ENCODE results near the gene SGPL1.
"Not testable (repeated sequence)": the region's sequence is repeated elsewhere in the genome, so short reads cannot be mapped to it uniquely, and the experiment has no call there.

Gene SGPL1

GRCh38 chr10:70845816-70846215 is 30.1 kb downstream of the SGPL1 start:
- no peak for DNase-seq

GRCh38 chr10:70846795-70847194 is 31.0 kb downstream of the SGPL1 start:
- DNase-seq, result no peak

GRCh38 chr10:70847659-70848360 is 32.1 kb downstream of the SGPL1 start:
- no peak for DNase-seq

GRCh38 chr10:70849582-70850016 is 33.9 kb downstream of the SGPL1 start:
- no peak for DNase-seq

- DNase-seq, result no peak
Observed at GRCh38 chr10:70850097-70850496, 34.3 kb downstream of the SGPL1 start.

GRCh38 chr10:70851597-70852475 is 36.1 kb downstream of the SGPL1 start:
- DNase-seq, result no peak

- no peak for DNase-seq
Observed at GRCh38 chr10:70853038-70853437, 37.3 kb downstream of the SGPL1 start.

GRCh38 chr10:70853457-70853856 is 37.7 kb downstream of the SGPL1 start:
- DNase-seq, result no peak

GRCh38 chr10:70856454-70856853 is 40.7 kb downstream of the SGPL1 start:
- DNase-seq, result no peak

GRCh38 chr10:70858759-70859158 is 43.0 kb downstream of the SGPL1 start:
- DNase-seq, result no peak

GRCh38 chr10:70861495-70862197 is 45.9 kb downstream of the SGPL1 start:
- not testable (repeated sequence) for DNase-seq

GRCh38 chr10:70863470-70864160 is 47.9 kb downstream of the SGPL1 start:
- DNase-seq, result no peak

- DNase-seq, result no peak
Observed at GRCh38 chr10:70864935-70865334, 49.2 kb downstream of the SGPL1 start.

- no peak for DNase-seq
Observed at GRCh38 chr10:70866424-70866823, 50.7 kb downstream of the SGPL1 start.

- no peak for DNase-seq
Observed at GRCh38 chr10:70872291-70872690, 56.5 kb downstream of the SGPL1 start.

- DNase-seq, result no peak
Observed at GRCh38 chr10:70874061-70874460, 58.3 kb downstream of the SGPL1 start.

GRCh38 chr10:70879207-70879606 is 63.5 kb downstream of the SGPL1 start:
- DNase-seq, result no peak

- DNase-seq, result peak; percentile 80
Observed at GRCh38 chr10:70880077-70880534, 64.4 kb downstream of the SGPL1 start.

GRCh38 chr10:70884741-70885140 is 69.0 kb downstream of the SGPL1 start:
- DNase-seq, result no peak

- no peak for DNase-seq
Observed at GRCh38 chr10:70885481-70885880, 69.7 kb downstream of the SGPL1 start.

- DNase-seq, result no peak
Observed at GRCh38 chr10:70885931-70886903, 70.5 kb downstream of the SGPL1 start.
